Activated CD8-positive, alpha-beta memory T cell treated with anti-CD3 and anti-CD28 coated beads, Interleukin-2, amount 10 ng/mL, durations not matched to agents 7 days and 5 days (primary cell): ENCODE measurements around the gene TBCD. TPM values are rescaled to one million over a fixed set of nuclear protein-coding genes. Genes with fewer than 3 reads are reported as not detected.

ENCODE experiments used
- ATAC-seq: fragments of 150-1000 bp; cut with Tn5 transposase; one replicate; pipeline ENCODE4 v1.10.0; 2021; ENCODE audit warnings: moderate library complexity
- CTCF ChIA-PET: fragments of 350-600 bp; sonication (Branson Sonifier 250); formaldehyde crosslinking; loops from one replicate; lab custom pipeline; 2021; ENCODE audit warnings: antibody characterized with exemption; lab: Charles Lee
- DNase-seq: peaks from one replicate; pipeline ENCODE4 v3.0.0-alpha.2; 2020
- H3K27ac Mint-ChIP-seq: one replicate; pipeline ENCODE4 v1.8.0; 2021; ENCODE audit warnings: mild to moderate bottlenecking, mixed read lengths
- H3K27me3 Mint-ChIP-seq: one replicate; pipeline ENCODE4 v1.8.0; 2021; ENCODE audit warnings: mixed read lengths
- H3K36me3 Mint-ChIP-seq: one replicate; pipeline ENCODE4 v1.8.0; 2021; ENCODE audit warnings: mild to moderate bottlenecking, mixed read lengths
- H3K4me1 Mint-ChIP-seq: one replicate; pipeline ENCODE4 v1.8.0; 2021; ENCODE audit warnings: mixed read lengths
- H3K4me3 Mint-ChIP-seq: one replicate; pipeline ENCODE4 v1.8.0; 2021; ENCODE audit warnings: mild to moderate bottlenecking, moderate library complexity, mixed read lengths
- H3K9me3 Mint-ChIP-seq: one replicate; pipeline ENCODE4 v1.8.0; 2022; ENCODE audit warnings: low read depth, mixed read lengths
- total RNA-seq, 2 experiments: library from RNA; stranded (reverse); gene quantifications; one replicate each; pipeline ENCODE4 v1.2.3, GENCODE V29; 2021

The TBCD gene
- total RNA-seq, 2 experiments from 2014 or later, result 105 to 157 TPM

DNA sequence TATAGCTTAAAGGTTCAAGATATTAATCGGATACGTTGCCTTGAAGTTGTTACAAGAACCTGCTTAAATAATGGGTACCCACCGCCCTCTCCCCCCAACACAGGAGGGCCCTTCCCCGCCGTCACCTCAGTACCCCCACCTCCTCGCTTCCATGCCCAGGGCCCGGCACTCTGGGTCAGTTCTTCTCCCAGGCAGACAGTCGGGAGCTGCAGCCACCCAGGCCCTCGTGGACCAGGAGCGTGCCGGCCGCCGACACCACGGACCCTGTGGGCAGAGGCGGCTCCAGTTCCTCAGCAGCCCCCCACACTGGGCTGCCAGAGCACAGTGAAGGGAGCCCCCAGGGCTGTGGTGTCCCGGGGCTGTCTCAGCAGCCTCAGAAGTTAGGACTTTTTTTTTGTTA is 168.8 kb downstream of the TBCD start:
- Mint-ChIP-seq H3K27me3 (no peaks in the 10 kb centered on the region), H3K4me1 (peaks cover 16% of the 10 kb centered on the region), H3K36me3 (peaks cover 7% of the 10 kb centered on the region), H3K4me3 (no peak overlapping the region), H3K27ac (no peak overlapping the region), H3K9me3 (no peaks in the 10 kb centered on the region)
- ATAC-seq (no peak), DNase-seq (no peak)
- CTCF ChIA-PET, result interaction anchor here (1.0 to 1.3 kb wide), 2 partner anchors 57 to 139 kb away, joined by 3 to 5 read pairs; no protein-coding TSS in a partner anchor

DNA sequence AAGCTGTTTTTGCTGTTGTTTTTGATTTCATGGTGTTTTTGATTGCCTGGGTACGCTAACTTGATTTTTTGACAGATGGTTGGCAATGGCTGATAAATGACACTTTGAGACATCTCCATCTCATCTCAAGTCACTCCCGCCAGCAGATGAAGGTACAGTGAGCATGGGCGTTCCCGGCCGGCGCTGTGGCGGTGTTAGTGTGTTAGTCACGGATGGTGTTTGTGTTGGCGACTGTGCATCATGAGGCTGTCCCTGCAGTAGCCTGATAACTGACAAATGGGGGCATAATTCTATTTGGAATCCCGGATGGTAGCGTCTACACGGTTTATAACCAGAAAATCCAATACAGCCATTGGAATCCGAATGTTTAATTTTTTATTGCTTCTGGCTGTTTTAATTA is 169.6 kb downstream of the TBCD start:
- CTCF ChIA-PET, result interaction anchor here (1.3 kb wide), 1 partner anchor 58 kb away, joined by 3 read pairs; no protein-coding TSS in a partner anchor
- H3K9me3 Mint-ChIP-seq, result no peaks in the 10 kb centered on the region
- H3K4me3 Mint-ChIP-seq, result no peak overlapping the region
- H3K27ac Mint-ChIP-seq, result no peak overlapping the region
- DNase-seq (no peak), ATAC-seq (no peak)
- H3K27me3 Mint-ChIP-seq, result no peaks in the 10 kb centered on the region
- H3K36me3 Mint-ChIP-seq, result peaks cover 4% of the 10 kb centered on the region
- peaks cover 10% of the 10 kb centered on the region for H3K4me1 Mint-ChIP-seq

DNA sequence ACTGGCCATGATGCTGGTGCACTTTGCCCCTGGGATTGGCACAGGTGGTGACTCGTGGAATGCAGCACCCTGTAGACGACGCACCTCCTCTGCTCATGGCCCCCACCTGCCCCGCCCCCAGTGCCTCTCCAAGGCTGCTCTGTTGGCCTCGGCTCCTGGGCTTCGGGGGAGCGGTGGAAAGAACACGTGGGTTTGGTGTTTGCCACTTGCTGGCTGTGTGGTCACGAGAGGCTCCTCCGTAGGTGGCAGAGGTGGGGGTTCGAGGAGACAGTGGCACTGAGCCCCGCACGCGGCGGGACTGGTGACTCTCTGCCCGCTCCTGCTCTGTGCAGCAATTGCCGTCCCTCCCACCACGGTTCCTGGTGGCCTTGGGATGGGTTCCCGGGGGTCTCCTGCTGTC is 170.8 kb downstream of the TBCD start:
- no peak overlapping the region for H3K4me3 Mint-ChIP-seq
- no peak for DNase-seq
- H3K27me3 Mint-ChIP-seq, result no peaks in the 10 kb centered on the region
- no peaks in the 10 kb centered on the region for H3K9me3 Mint-ChIP-seq
- peaks cover 7% of the 10 kb centered on the region for H3K4me1 Mint-ChIP-seq
- peaks cover 7% of the 10 kb centered on the region for H3K36me3 Mint-ChIP-seq
- CTCF ChIA-PET, result no interaction called here
- ATAC-seq, result no peak
- no peak overlapping the region for H3K27ac Mint-ChIP-seq

DNA sequence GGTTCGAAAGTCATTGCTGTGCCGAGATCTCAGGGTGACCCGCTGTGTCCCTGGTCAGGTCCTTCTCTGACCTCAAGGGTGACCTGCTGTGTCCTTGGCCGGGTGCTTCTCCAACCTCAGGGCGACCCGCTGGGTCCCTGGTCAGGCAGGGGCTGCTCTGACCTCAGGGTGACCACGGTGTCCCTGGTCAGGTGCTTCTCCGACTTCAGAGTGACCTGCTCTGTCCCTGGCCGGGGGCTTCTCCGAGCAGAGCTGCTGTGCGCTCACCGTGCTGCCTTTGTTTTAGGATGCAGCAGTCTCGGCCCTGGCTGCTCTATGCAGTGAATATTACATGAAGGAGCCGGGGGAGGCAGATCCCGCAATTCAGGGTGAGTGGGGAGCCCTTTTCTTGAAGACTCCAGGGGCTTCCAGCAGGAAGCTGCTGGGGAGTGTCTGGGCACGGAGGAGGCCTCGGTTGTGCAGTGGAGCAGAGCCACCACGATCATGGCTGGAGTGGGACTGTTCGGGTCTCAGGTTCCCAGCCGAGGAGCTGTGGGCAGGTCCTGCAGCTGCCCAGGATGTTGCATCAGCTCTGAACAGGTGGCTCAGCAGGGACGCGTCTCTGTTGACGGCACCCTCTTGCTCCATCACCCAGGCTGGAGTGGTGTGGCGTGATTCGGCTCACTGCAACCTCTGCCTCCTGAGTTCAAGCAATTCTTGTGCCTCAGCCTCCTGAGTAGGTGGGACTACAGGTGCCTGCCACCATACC is 171.7 kb downstream of the TBCD start:
- H3K4me3 Mint-ChIP-seq, result no peak overlapping the region
- ATAC-seq (no peak), DNase-seq (no peak)
- peaks cover 8% of the 10 kb centered on the region for H3K36me3 Mint-ChIP-seq
- H3K27ac Mint-ChIP-seq, result no peak overlapping the region
- H3K27me3 Mint-ChIP-seq, result no peaks in the 10 kb centered on the region
- CTCF ChIA-PET, result no interaction called here
- H3K9me3 Mint-ChIP-seq, result no peaks in the 10 kb centered on the region
- H3K4me1 Mint-ChIP-seq, result no peaks in the 10 kb centered on the region

DNA sequence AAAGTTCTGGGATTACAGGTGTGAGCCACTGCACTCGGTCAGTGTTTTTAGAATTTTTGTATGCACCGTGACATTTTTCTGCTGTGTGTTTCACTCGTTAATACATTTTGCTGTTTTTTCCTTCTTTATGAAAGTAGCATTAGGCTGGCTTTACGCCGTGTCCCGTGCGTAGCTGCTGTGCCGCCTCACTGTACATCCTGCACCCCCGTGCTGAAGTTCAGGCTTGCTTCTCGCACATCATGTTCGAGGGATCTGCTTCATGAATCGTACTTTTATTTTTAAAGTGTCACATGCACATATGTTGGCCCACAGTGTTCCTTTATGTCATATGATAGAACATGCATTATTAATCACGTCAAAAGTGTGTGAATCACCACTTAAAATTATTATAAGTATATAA is 172.3 kb downstream of the TBCD start:
- no peak overlapping the region for H3K4me3 Mint-ChIP-seq
- no peaks in the 10 kb centered on the region for H3K4me1 Mint-ChIP-seq
- no peaks in the 10 kb centered on the region for H3K27me3 Mint-ChIP-seq
- ATAC-seq (no peak), DNase-seq (no peak)
- H3K27ac Mint-ChIP-seq, result no peak overlapping the region
- H3K36me3 Mint-ChIP-seq, result peaks cover 14% of the 10 kb centered on the region
- no peaks in the 10 kb centered on the region for H3K9me3 Mint-ChIP-seq
- CTCF ChIA-PET, result no interaction called here

DNA sequence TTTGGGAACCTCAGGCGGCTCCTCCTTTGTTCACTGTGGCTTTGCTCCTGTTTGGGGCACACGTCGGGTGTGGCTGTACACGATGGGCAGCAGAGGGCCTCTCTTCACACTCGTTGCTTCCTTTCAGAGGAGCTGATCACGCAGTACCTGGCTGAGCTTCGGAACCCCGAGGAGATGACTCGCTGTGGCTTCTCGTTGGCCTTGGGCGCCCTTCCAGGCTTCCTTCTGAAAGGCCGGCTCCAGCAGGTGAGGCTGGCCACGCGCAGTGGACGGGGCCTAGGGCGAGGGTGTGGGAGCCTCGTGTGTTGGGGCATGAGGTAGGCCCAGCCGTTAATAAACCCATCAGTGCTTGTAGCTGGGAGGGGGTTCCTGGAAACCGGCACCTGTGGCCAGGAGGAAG is 172.9 kb downstream of the TBCD start:
- H3K27me3 Mint-ChIP-seq, result no peaks in the 10 kb centered on the region
- H3K27ac Mint-ChIP-seq, result no peak overlapping the region
- DNase-seq, result no peak
- CTCF ChIA-PET, result interaction anchor here (0.8 to 0.9 kb wide), 2 partner anchors 10 to 144 kb away, joined by 3 to 4 read pairs; no protein-coding TSS in a partner anchor
- no peak for ATAC-seq
- no peak overlapping the region for H3K4me3 Mint-ChIP-seq
- H3K36me3 Mint-ChIP-seq, result peaks cover 16% of the 10 kb centered on the region
- no peaks in the 10 kb centered on the region for H3K4me1 Mint-ChIP-seq
- H3K9me3 Mint-ChIP-seq, result no peaks in the 10 kb centered on the region

DNA sequence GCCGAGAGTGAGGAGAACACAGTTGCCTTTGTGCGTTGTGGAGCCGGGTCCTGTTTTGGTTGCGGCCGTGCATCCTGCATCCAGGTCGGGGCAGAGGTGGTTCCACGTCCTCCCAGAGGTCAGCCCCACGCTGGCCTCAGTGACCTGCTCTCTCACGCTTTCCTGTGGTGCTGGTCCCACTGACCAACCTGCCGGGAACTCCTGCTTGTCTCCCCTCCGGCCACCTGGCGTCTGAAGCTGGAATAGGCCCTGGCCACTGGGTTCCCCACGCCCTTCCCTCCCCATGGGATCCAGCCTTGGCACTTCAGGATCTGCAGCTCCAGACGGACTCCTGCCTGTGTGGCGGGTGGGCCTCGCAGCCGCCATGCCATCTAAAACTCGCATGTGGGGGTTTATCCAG is 173.5 kb downstream of the TBCD start:
- CTCF ChIA-PET, result interaction anchor here (0.8 to 0.9 kb wide), 2 partner anchors 9 to 145 kb away, joined by 3 to 4 read pairs; no protein-coding TSS in a partner anchor
- peaks cover 16% of the 10 kb centered on the region for H3K36me3 Mint-ChIP-seq
- no peaks in the 10 kb centered on the region for H3K4me1 Mint-ChIP-seq
- ATAC-seq (no peak), DNase-seq (no peak)
- H3K4me3 Mint-ChIP-seq, result no peak overlapping the region
- no peaks in the 10 kb centered on the region for H3K9me3 Mint-ChIP-seq
- H3K27me3 Mint-ChIP-seq, result no peaks in the 10 kb centered on the region
- H3K27ac Mint-ChIP-seq, result no peak overlapping the region

DNA sequence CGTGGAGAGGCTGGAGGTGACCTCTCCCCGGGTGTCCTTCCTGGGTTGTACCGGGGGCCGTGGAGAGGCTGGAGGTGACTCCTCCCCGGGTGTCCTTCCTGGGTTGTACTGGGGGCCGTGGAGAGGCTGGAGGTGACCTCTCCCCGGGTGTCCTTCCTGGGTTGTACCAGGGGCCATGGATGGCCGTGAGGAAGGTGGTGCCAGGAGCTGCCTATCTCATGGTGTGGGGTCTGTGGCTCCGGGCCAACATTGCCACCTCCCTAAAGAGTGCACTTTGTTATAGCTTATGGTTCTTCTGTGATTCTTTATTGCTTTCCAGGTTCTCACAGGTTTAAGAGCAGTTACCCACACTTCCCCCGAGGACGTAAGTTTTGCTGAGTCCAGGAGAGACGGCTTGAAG is 174.2 kb downstream of the TBCD start:
- no peaks in the 10 kb centered on the region for H3K9me3 Mint-ChIP-seq
- H3K27me3 Mint-ChIP-seq, result no peaks in the 10 kb centered on the region
- peaks cover 18% of the 10 kb centered on the region for H3K36me3 Mint-ChIP-seq
- H3K27ac Mint-ChIP-seq, result no peak overlapping the region
- H3K4me1 Mint-ChIP-seq, result no peaks in the 10 kb centered on the region
- CTCF ChIA-PET, result no interaction called here
- DNase-seq (no peak), ATAC-seq (no peak)
- no peak overlapping the region for H3K4me3 Mint-ChIP-seq

DNA sequence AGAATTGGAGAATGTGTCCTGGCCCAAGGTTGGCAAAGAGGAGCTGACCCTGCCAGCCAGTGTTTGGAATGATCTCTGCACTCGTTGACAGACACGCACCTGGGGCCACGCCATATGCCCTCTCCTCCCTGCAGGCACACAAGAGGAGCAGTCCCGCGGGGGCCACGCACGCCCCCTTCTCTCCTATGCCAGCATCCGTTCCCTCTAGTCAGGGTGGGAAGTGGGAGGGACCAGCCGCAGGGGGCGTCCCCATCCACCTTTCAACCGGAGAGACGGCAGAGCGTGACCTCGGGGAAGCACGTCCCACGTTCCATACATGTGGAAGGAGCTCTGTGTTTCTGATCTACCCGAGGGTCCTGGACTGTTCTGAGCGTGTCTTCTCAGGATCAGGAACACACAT is 174.9 kb downstream of the TBCD start:
- Mint-ChIP-seq H3K27ac (no peak overlapping the region), H3K4me1 (no peaks in the 10 kb centered on the region), H3K27me3 (no peaks in the 10 kb centered on the region), H3K36me3 (peaks cover 18% of the 10 kb centered on the region), H3K4me3 (no peak overlapping the region), H3K9me3 (no peaks in the 10 kb centered on the region)
- CTCF ChIA-PET, result no interaction called here
- ATAC-seq (no peak), DNase-seq (no peak)

DNA sequence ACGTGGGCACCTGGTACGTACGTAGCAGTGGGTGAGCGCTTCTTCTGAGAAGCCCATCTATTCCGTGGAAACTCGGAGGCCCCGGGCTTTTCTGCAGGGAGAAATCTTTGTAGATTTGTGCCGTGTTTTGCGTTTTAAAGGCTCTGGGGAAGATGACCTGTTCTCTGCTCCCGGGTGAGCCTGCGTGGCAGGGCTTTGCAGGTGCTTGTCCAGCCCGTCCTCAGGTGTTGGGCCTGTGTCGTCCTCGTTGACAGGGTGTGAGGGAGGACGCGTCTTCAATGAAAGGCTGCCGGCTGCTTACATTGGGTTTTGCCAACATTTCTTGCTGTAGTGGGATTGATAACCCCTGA is 175.4 kb downstream of the TBCD start:
- Mint-ChIP-seq H3K27me3 (no peaks in the 10 kb centered on the region), H3K9me3 (no peaks in the 10 kb centered on the region), H3K36me3 (peaks cover 20% of the 10 kb centered on the region), H3K4me3 (no peak overlapping the region), H3K4me1 (no peaks in the 10 kb centered on the region), H3K27ac (no peak overlapping the region)
- CTCF ChIA-PET, result no interaction called here
- no peak for DNase-seq
- no peak for ATAC-seq

DNA sequence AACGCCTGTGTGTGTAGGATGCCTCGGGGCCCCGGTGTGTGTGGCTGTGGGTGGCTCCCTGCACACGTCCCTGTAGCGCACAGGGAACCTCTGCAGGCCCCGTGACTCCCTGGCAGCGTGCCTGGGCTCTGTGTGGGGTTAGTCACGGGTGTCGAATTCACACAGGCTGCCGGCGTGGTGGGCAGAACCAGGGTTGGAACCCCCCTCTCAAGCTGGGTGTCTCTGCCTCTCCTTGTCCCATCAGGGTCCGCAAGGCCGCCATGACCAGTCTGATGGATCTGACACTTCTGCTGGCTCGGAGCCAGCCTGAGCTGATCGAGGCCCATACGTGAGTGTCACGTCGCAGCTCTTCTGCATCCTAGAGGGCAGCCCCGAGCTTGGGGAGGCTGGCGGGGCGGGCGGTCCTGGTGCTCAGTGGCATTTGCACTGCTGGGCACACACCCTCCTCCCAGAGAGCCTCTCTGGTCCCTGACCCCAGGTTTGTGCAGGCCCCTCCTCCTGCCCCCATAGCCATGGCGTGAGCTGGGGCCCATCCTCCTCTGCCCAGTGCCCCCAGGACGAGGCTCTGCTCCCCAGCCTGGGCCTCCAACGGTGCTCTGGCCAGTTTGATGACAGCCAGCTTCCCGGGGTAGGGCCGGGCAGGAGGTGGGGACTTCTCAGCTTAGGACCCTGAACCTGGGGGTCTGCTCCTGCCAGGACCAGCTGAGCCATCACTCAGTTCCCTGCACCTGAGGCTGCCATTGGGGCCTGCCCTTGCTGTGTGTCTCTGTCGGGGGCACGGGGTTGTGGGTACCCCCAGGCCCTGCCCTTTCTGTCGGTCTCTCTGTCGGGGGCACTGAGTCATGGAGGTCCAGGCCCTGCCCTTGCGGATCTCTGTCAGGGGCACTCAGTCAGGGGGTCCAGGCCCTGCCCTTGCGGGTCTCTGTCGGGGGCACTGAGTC is 176.1 kb downstream of the TBCD start:
- peaks cover 20% of the 10 kb centered on the region for H3K36me3 Mint-ChIP-seq
- H3K9me3 Mint-ChIP-seq, result no peaks in the 10 kb centered on the region
- no peaks in the 10 kb centered on the region for H3K27me3 Mint-ChIP-seq
- no peaks in the 10 kb centered on the region for H3K4me1 Mint-ChIP-seq
- H3K4me3 Mint-ChIP-seq, result no peak overlapping the region
- ATAC-seq (no peak), DNase-seq (no peak)
- H3K27ac Mint-ChIP-seq, result no peak overlapping the region
- CTCF ChIA-PET, result no interaction called here

DNA sequence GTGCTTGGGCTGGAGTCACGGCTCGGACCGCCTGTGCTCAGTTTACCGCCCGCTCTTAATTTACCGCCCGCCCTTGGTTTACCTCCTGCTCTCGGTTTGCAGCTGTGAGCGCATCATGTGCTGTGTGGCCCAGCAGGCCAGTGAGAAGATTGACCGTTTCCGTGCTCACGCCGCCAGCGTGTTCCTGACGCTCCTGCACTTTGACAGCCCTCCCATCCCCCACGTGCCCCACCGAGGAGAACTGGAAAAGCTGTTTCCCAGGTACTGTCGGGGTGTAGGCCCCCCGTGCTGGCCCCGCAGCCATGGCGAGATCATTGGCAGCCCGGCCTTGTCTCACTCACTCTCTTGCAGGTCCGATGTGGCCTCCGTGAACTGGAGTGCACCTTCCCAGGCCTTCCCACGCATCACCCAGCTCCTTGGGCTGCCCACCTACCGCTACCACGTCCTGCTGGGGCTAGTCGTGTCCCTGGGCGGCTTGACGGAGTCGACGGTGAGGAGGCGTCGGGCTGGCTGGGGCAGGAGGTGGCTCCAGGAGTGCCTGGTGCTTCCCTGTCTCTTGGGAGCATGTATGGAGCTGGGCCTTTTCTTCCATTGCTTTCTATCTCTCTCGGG is 177.3 kb downstream of the TBCD start:
- ATAC-seq, result no peak
- H3K36me3 Mint-ChIP-seq, result peaks cover 22% of the 10 kb centered on the region
- H3K27me3 Mint-ChIP-seq, result no peaks in the 10 kb centered on the region
- CTCF ChIA-PET, result no interaction called here
- H3K27ac Mint-ChIP-seq, result no peak overlapping the region
- no peak for DNase-seq
- H3K9me3 Mint-ChIP-seq, result no peaks in the 10 kb centered on the region
- H3K4me3 Mint-ChIP-seq, result no peak overlapping the region
- no peaks in the 10 kb centered on the region for H3K4me1 Mint-ChIP-seq

DNA sequence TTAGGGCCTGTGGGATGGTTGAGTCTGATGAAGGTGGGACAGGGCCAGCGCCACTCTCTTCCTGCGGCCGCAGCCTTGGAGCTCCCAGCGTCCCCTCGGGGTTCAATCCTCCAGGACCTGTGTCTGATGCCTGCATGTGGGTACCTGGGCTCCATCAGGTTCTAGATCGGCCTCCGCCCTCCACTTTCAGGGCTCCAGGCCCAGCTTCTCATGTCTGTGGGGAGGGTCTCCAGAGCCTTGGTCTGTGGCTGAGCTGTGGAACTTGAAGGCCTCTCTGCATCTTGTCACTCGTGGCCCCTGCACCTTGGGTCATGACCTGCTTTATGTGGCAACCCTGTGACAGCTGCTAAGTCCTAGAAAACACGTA is 177.8 kb downstream of the TBCD start:
- ATAC-seq, result no peak
- CTCF ChIA-PET, result no interaction called here
- DNase-seq, result no peak
- Mint-ChIP-seq H3K4me1 (no peaks in the 10 kb centered on the region), H3K4me3 (no peak overlapping the region), H3K27ac (no peak overlapping the region), H3K9me3 (no peaks in the 10 kb centered on the region), H3K36me3 (peaks cover 20% of the 10 kb centered on the region), H3K27me3 (no peaks in the 10 kb centered on the region)
